ENCODE measurements around the gene CDK1.

CDK1 gene

DNA sequence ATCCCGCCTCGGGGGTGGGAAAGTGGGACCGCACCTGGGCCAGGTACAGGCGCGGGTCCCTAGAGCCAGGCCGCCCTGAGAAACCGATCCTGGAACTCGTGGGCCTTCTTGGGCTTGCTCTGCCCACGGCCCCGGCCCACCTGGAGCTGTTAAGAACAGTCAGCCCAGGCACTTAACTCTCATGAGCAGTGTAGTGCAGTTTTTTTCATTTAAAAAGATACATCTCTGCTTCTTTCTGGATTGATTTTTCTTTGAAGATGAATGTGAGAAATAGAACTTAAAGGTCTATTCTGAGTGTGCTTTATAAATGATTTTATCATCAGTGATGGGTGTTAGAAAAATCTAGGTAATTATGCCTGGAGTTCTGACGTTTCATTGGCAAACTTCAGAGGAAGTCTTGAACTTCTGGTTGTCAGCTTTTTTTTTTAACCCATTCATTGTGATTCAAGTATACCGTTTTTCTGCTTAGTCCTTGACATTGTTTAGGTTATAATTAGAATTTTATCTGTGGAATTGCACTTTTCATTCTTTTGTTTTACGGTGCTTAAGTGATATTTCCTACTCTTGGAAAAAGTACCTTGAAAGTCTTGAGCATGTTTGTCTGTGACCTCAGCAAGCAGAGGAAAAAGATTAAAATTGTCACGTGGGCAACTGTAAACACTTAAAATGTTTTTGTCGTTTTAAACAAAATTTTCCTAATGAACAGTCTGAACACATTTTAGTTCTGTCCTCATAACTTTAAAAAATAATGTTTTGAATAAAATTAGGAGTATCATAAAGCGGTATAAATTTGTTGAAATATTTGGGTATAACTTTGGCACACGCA is 906 bp downstream of the CDK1 start:
- no peak for DNase-seq (ENCODE audit: low spot score)

DNA sequence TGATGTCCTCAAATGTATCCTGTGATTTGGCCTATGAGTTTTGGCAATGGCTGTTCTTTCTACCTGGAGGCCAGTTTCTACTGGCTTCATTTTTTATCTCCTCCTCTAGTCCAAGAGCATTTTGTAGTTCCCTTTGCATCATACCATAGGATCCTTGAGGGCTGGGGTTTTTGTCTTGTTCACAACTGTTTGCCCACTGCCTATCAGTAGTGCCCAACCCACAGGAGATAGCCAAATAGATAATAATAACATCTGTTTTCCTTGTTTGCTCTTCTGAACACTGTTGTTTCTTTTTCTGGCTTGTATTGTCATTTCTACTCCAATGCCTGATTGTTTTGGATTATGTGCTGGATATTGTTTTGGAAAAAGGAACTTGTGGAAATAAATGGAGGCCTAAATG is 3.4 kb downstream of the CDK1 start:
- DNase-seq (ENCODE audit: low spot score) = no peak

DNA sequence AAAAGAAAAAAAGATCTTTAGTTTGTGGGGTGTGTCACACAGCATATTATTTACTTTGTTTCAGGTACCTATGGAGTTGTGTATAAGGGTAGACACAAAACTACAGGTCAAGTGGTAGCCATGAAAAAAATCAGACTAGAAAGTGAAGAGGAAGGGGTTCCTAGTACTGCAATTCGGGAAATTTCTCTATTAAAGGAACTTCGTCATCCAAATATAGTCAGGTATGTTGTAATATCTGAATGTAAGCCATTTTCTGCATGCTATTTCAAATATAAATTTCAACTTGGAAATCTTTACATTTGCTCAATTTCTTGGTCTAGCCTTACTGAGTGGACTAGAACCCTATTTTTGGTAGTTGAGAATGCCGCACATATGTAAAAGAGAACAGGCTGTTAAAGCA is 6.4 kb downstream of the CDK1 start:
- no peak for DNase-seq (ENCODE audit: low spot score)

DNA sequence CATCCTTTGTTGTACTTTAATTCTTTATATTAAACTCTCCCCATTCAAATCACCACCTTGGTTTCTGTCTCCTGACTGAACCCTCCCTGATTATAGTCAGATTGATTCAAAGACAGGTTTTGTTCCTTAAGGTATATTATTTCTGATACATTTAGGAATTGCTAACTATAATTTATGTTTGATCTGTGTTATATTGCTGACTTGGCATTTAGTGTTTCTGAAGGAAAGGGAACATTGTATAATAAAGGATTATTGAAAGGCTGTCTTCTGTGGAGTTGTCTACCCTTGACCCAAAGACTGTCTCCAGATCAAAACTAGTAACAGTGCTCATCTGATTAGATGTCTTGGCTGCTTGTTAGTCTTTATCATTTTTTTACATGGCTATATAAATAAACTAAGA is 10.3 kb downstream of the CDK1 start:
- no peak for DNase-seq (ENCODE audit: low spot score)

DNA sequence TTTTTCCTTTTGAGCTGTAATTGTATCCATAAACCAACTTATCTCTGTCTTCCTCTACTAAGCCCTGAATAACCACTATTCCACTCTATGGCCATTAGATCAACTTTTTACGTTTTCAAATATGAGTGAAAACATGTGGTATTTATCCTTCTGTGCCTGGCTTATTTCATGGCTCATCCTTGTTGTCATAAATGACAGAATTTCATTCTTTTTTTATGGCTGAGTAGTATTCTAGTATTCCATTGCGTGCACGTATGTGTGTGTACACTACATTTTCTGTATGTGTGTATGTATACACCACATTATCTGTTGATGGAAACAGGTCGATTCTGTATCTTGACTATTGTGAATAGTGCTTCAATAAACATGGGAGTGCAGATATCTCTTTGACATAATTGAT is 11.1 kb downstream of the CDK1 start:
- no peak for DNase-seq (ENCODE audit: low spot score)

DNA sequence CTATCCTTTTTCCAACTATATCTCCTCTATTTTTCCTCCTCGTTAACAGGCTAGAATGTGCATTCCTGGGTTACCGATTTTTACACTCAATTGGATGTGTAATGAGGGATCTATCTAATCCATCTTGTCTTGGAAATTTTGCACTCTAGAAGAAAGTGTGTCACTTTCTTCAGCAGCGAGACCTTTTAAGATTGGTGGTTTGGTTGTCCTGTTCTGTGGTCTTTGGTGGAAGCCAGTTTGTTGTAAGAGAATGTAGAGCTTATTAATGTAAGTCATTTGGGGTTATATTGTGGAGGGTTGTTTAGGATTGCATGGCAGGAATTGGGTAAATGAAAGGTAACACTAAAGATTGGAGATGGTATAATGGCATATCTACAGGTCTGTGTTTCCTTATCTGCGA is 16.7 kb downstream of the CDK1 start:
- DNase-seq (ENCODE audit: low spot score) = no peak

DNA sequence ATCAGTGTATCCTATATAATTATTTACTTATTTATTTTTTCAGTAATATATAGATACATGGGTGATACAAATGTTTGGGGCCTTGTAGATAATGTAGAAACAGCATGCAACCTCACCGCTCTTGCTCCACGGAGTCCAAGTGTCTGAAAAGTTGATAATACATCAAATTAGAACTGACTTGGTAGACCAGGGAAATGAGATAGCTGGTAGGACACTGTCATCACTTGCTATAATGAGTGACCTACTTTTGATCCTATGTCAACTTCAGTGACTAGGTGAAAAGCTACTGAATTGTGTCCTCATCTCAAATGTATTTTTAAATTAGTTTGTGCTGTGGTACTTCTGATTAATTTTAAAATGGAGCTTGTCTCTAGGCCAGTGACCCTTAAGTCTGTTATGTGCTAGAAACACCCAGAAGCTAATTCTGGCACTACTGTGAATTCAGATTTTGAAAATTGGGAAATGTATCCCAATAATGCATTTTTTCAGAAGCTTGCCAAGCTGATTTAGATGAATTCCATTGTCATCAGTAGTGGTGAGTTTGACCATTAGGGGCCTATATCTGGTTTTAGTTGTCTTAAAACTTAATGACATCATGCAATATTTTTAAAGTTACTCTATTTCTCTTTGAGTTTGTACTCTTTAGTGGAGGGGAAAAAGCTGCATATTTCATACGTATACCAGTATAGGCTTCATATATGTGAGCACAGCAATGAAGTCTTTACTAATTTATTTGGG is 17.4 kb downstream of the CDK1 start:
- no peak for DNase-seq (ENCODE audit: low spot score)

DNA sequence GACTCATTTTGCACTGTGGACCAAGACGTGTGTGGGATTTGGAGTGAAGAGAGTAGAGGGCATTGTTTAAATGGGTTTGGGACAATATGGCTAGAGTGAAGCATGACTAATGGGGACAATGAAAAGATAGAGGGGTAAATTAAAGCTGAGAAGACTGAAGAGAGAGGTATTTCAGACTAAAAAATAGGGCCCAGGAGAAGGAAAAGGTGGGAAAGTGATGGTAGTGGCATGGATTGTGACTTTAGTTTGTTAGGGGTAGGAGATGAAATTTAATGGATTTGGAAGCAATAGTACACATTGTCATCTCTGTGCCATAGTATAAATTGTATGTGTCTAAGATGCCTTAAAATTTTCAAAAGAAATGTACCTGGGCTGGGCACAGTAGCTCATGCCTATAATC is 18.2 kb downstream of the CDK1 start:
- DNase-seq (ENCODE audit: low spot score) = no peak

DNA sequence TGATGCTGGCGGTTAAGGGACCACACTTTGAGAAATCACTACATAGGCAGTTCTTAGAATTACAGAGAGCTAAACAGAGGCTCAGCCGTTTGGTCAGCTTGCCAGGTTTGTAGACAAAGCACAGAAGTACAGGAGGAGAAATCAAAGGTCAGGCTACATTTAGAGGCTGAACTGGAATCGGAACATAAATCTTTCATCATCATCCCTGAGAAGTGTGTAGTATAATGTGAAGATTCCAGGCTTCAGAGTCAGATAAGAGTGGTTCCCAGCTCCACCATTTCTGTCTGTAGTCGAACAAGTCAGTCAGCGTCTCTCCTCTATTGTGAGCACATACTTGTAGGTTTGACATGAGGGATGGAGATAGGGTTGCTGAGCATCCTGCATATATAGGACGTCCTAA is 18.9 kb downstream of the CDK1 start:
- DNase-seq (ENCODE audit: low spot score) = no peak

DNA sequence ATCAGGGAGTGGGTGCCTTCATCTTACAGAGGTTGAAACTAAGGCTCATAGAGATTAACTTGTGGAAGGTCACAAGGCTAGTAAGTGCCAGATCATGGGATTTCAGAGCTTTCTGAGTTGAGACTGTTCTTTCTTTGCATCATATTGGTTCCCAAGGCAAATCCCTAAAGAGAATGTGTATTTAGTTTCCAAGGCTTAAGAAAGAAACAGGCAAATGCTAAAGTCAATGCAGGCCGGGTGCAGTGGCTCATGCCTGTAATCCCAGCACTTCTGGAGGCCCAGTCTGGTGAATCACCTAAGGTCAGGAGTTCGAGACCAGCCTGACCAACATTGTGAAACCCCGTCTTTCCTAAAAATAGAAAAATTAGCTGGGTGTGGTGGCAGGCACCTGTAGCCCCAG is 19.8 kb downstream of the CDK1 start:
- no peak for DNase-seq (ENCODE audit: low spot score)

DNA sequence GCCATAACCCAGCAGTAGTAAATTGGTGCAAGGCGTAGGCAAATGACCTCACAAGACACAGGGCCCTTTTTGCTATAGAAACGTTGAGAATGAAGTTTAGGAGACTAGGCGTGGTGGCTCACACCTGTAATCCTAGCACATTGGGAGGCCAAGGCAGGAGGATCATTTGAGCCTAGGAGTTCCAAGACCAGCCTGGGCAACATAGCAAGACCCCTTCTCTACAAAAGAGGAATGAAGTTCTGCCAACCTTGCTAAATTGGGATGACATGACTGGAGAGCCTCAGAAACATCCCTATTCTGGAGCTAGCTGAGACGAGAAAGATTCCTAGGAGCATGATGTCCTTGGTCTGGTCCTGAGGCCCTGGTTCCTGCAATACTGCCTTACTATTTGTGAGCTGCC is 20.6 kb downstream of the CDK1 start:
- no peak for DNase-seq (ENCODE audit: low spot score)

DNA sequence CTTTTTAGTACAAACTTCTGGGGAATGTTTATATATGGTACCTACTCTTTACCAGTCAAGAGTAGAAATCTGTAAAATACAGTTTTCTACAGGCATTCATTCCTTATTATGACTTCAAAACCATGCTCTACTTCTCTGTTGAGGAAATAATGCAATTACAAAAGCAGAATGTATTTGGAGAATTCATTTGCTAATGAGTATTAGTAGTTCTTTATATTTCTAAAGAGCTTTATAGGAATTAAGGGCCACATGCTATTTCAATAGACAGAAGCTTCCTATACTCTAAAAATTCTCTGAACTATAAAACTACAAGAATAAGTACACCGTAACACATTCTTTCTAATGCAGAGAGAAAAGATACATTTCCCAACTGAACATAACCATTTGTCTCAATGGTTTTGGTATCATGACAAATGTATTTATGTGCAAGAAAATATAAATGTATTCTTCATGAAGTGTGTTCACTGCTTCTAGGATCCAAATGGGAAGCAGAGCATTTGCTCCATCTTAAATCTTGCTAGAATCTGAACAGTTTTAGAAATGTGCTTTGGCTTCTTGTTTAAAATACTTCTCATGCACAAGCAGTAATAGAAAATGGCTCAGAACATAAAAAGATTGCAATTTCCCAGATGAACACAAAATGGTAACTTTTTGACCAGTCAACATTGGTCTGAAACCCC is 21.8 kb downstream of the CDK1 start:
- no peak for DNase-seq (ENCODE audit: low spot score)

DNA sequence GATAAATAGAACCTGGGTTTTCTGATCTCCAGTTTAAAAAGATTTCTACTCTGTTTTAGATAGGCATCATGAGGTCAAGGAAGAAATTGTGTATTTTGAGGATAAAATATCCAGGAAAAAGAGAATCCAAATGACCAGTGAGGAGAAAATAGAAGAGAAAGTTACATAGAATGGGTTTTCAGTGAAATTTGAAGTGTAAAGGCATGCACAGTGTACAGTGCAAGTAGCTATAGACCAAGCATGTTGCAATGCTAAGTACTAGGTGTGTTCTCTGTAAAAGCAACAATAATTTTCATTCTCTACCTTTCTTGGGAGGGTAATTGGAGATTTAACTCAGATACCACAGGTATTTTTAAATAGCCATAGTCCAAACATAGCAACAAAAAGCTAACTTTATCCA is 22.6 kb downstream of the CDK1 start:
- no peak for DNase-seq (ENCODE audit: low spot score)

DNA sequence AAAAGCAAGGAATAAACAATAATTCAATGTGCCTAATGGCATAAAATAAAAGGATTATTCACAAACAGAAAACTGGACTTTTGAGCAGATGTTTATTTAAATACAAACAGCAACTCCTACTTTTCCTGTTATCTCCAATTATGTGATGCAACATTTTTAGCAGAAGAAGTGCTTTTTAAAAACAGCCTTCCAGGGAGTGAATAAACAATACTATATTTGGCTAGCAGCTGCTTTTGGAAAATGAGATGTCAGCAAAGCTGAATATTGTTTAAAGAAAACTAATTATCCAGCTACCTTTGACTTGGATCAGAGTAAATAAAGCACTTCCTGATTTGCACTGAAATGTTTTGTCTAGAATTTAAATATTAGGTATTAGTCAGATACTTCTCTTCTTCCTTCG is 23.2 kb downstream of the CDK1 start:
- DNase-seq (ENCODE audit: low spot score) = no peak

DNA sequence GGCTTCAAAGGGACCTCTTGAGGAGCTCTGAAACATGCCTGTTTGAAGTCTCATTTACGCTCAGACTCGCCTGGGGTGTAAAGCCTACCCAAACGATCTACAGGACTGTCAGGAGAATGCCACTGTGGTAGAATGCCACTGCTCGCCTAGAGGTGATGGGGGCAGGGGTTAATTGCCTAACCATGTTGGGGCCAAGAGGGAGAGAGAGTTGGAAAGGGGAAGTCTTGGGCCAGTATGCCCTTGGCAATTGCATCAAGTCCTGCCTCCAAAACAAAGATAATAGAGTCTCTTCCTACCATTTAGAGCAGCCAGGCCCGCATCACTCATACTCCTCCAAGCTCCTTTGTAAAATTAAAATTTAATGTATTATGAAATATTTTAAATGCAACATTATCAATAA is 25.2 kb downstream of the CDK1 start:
- DNase-seq (ENCODE audit: low spot score) = no peak

DNA sequence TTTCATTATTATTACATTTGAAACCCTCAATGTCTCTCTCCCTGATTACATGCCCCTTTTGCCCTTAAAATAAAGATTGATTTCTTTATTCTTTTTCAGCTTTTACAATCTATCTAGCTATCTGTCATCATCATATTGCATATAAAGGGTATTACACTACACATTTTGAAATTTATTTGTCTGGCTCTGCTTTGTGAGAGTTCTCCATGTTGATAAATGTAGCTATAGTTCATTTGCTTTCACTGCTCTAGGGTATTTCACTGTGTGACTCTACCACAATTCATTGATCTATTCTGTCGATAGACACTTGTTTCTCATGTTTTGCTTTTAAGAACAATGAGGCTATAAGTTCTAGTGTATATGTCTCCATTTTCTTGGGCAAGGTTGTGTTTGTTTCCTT is 25.6 kb downstream of the CDK1 start:
- no peak for DNase-seq (ENCODE audit: low spot score)

DNA sequence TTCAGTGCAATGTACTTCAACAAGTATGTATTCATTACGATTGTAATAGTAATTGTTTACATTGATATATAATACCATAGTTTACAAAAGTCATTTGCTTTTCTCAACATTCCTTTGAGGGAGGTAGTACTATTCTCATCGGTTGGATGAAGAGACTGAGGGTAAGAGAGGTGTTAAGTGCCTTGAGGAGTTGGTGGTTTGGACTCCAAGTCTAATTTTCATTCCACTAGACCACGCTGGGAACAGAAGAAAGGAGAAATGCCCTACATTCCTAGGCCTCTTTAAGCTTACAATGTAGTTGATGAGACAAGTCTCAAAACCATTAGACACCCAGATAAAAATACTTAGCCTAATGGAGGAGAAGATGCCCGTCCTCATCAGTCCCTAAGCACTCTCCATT is 28.6 kb downstream of the CDK1 start:
- DNase-seq (ENCODE audit: low spot score) = no peak

DNA sequence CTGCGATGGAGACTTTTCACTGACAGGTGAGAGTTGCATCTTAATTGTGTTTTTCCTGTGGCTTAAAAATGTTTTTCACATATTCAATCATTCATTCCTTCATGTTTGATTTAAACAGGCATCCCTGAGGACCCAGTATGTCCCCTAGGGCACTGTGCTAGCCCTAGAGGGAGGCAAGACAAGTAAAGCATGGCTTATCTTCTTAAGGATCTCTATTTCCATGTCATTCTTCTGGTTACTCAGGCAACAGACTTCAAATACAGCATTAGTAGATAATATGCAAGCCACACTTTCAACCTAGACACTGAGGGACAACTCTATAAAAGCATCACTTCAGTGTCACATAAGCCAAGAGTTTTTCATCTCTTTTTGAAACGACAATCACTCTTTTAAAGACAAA is 29.2 kb downstream of the CDK1 start:
- DNase-seq (ENCODE audit: low spot score) = no peak

DNA sequence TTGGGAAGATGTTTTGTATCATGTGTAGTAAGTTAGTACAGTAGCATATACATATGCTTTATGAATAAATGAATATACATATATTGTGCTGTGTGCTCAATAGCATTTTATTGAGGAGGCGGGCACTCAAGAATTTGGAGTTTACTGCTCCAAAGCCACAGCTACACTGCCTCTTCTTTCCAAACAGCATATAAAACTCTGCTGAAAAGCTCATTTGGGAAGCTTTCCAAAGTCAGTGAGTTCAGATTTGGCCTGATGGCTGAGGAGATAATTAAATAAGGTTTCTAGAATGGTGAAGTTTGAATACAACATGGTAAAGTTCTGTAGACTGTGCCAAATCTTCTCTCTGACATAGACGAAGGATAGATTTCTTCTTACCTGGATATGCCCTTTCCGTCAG is 29.8 kb downstream of the CDK1 start:
- DNase-seq (ENCODE audit: low spot score) = no peak

DNA sequence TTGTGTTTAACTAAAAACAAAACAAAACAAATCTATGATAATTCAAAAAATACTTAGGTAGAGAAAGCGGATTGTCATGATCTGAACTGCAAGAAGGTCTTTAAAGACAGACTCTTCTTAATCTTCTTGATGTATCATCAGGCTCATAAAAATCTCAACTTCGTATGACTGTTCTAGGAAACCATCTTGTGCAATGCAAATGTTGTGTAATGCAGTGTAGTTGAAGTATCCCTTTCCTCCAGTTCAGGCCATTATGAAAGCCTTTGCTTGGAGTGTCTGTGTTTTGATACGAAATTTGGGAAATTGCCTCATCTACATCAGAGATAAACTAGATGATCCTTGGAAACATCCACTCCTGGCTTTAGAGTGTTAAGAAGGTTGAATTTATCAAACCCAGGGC is 30.9 kb downstream of the CDK1 start:
- no peak for DNase-seq (ENCODE audit: low spot score)

DNA sequence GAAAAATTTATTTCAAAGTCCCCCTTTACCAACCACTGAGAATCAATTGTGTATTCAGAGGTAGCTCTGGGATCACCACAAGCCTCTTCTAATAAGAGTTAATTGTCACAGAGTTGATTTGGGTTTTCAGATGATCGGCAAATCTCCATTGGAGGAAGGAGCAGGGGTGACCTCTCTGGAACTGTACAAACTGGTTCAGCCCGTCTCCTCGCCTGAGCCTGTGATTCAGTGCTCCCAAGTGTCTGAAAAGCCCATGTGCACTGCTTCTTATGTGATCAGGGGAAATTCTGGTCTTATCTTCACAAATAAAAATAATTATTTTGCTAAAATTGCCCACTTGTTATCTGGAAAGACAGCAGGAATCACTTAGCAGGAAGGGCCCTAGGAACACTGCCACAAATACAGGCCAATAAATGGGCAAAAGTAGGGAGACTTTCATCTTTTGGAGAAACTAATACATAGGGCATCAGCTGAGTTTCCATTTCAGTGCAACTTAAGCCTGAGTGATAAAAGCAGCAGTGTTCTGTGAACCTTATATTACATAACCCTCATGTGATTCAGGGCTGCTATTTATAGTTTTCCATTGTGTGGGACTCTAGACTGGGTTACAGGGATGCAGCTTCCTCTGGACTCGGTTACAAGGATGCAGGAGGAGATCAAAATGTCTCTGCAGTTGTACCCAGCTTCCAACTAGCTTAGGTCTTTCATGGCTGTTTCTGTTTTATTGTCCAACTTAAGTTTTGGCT is 32.3 kb downstream of the CDK1 start:
- no peak for DNase-seq (ENCODE audit: low spot score)

DNA sequence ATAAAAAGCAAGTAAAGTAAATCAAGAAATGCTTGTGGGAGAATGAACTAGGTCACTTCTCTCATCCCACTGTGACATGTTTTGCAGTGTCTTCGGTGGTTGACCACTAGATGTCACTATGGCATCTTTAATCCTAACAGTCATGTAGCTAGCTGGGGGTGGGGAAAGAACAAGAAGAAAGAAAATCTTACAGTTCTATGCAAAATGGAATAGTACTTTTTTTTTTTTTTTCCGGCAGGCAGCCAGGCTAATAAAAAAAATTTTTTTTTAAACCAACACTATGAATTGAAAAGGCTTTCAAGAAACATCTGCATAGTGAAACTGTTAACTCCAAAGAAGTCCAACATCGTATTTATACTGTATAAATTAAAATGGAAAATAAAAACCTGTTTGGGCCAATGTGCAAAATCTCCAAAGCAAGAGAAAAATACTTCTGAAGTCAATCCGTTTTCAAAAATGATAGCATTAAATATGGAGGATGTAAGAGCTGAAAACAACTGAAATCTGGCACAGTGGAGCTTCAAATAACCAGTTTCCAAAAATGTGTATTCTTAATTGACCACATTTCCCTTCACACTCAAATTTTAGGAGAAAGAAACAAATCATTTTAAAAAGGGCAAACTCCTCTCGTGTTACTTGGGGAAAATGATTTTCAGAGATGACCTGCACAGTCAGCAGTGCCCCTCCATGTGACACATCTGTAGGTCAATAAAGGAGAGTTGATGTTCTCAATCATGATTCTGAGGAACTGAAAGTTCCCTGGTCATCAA is 38.5 kb downstream of the CDK1 start:
- DNase-seq (ENCODE audit: low spot score) = peak; percentile 58
